D721Med (cell line): ENCODE data around the gene ZNF526.

Experiments
- DNase-seq: peaks from one replicate; pipeline ENCODE4 v3.0.0; 2011; ENCODE audit warnings: low spot score; ENCODE audit not compliant: insufficient read length
- FAIRE-seq: peaks from 2 replicates; lab custom pipeline; 2011; peaks lifted over from hg19 to GRCh38; lab: Jason Lieb, UNC
- CTCF ChIP-seq: IDR thresholded peaks from 2 replicates; pipeline ENCODE4 v1.5.1; 2012; ENCODE audit warnings: mild to moderate bottlenecking, control low read depth; ENCODE audit not compliant: insufficient read depth; ENCODE audit errors: missing control alignments

Gene ZNF526

GRCh38 chr19:42233678-42234292 is 13.7 kb downstream of the ZNF526 start:
- no peak for TF ChIP-seq CTCF
- DNase-seq (no peak), FAIRE-seq (no peak)

- DNase-seq = no peak
- FAIRE-seq = no peak
- TF ChIP-seq CTCF = no peak
Observed at GRCh38 chr19:42234364-42234763, 14.3 kb downstream of the ZNF526 start.

GRCh38 chr19:42235181-42235580 is 15.1 kb downstream of the ZNF526 start:
- FAIRE-seq = no peak
- no peak for DNase-seq
- no peak for TF ChIP-seq CTCF

GRCh38 chr19:42239544-42240220 is 19.6 kb downstream of the ZNF526 start:
- DNase-seq (no peak), FAIRE-seq (no peak)
- TF ChIP-seq CTCF = no peak

- TF ChIP-seq CTCF = no peak
- no peak for DNase-seq
- no peak for FAIRE-seq
Observed at GRCh38 chr19:42241279-42241678, 21.2 kb downstream of the ZNF526 start.

GRCh38 chr19:42242069-42242511 is 22.0 kb downstream of the ZNF526 start:
- TF ChIP-seq CTCF = no peak
- FAIRE-seq = no peak
- DNase-seq = no peak

- TF ChIP-seq CTCF = no peak
- peak; percentile 72 for DNase-seq
- FAIRE-seq = no peak
Observed at GRCh38 chr19:42242512-42243409, 22.6 kb downstream of the ZNF526 start, which contains the start of gene GSK3A. GSK3A (minus strand) TSS chr19:42242602; CDS start chr19:42242465, 137 bp downstream.
